ENCODE data around the gene SDHD. TPM values are rescaled to one million over a fixed set of nuclear protein-coding genes. Genes with fewer than 3 reads are reported as not detected.
A peak's percentile ranks its signal among the peaks of the same experiment; 100 is the strongest.
"Not testable (repeated sequence)": the region's sequence is repeated elsewhere in the genome, so short reads cannot be mapped to it uniquely, and the experiment has no call there.

Gene SDHD
- polyA plus RNA-seq, 3 donors, result 60.4 to 270 (median 270) TPM

DNA sequence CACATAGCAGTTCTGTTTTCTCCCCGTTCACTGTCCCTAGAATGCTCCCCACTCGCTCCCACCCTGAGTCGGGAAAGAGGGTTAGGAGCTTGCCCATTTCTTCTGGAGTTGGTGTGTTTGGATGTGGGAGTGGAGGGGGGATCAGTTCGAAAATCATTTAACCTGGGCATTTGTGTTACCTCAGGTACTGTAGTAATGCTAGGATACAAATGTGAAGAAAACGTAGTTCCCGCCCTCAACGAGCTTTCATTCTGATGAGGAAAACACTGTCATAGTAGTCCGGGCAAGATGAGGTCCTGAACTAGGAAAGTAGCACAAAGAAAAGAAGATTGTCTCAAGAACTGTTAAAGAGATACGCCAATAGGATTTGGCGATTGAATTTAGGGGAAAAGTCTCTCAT, 539 bp downstream of the SDHD start:
- Mint-ChIP-seq H3K4me3 (peak overlapping the region; percentile 96 to 99), H3K4me1 (peaks cover 41% of the 10 kb centered on the region), H3K27ac (peak overlapping the region; percentile 95 to 99 (median 98)), H3K9me3 (no peaks in the 10 kb centered on the region), H3K27me3 (ENCODE audit: low read depth in 3 of 3) (peaks cover 0 to 2% (median 0%) of the 10 kb centered on the region in 3 donors), H3K36me3 (peaks cover 76% of the 10 kb centered on the region in 2 donors)
- H3K36me3 ChIP-seq (replicated peaks in 1 of 2; ENCODE audit: control insufficient read depth in 1 of 2, insufficient read depth in 2 of 2, low read length in 2 of 2), result peaks cover 64 to 74% of the 10 kb centered on the region in 2 donors
- peak overlapping the region; percentile 89 to 100 (median 95) for H3K4me3 ChIP-seq (replicated peaks in 1 of 3; ENCODE audit: low read depth in 2 of 3, low read length in 3 of 3)
- H2AFZ ChIP-seq (ENCODE audit: insufficient read depth, low read depth, low read length, poor library complexity, severe bottlenecking), result peak overlapping the region; percentile 99
- 30% methylated on average over 8 of the region's 10 CpGs for WGBS (ENCODE audit: insufficient coverage)
- H4K20me1 ChIP-seq (ENCODE audit: insufficient read depth, low read length), result peaks cover 8% of the 10 kb centered on the region
- peak overlapping the region; percentile 63 to 99 for H3K27ac ChIP-seq (ENCODE audit: low read depth in 1 of 2, low read length in 2 of 2)
- H3K4me1 ChIP-seq (ENCODE audit: control insufficient read depth in 1 of 2, insufficient read depth in 2 of 2, low read length in 2 of 2), result peaks cover 24 to 30% of the 10 kb centered on the region in 2 donors
- intact Hi-C loops (cut with micrococcal nuclease), result loop anchor here (2.0 to 10.0 kb wide), 4 partner anchors 14 to 198 kb away; no protein-coding TSS in a partner anchor
- peak overlapping the region; percentile 88 for H3K9ac ChIP-seq (ENCODE audit: insufficient read depth, low read length, poor library complexity, severe bottlenecking)
- TF ChIP-seq, protein P1, sequence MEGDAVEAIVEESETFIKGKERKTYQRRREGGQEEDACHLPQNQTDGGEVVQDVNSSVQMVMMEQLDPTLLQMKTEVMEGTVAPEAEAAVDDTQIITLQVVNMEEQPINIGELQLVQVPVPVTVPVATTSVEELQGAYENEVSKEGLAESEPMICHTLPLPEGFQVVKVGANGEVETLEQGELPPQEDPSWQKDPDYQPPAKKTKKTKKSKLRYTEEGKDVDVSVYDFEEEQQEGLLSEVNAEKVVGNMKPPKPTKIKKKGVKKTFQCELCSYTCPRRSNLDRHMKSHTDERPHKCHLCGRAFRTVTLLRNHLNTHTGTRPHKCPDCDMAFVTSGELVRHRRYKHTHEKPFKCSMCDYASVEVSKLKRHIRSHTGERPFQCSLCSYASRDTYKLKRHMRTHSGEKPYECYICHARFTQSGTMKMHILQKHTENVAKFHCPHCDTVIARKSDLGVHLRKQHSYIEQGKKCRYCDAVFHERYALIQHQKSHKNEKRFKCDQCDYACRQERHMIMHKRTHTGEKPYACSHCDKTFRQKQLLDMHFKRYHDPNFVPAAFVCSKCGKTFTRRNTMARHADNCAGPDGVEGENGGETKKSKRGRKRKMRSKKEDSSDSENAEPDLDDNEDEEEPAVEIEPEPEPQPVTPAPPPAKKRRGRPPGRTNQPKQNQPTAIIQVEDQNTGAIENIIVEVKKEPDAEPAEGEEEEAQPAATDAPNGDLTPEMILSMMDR (IDR thresholded peaks at IDR 0.05), result no peak
- no peaks in the 10 kb centered on the region for H3K9me3 ChIP-seq (replicated peaks in 1 of 2; ENCODE audit: control insufficient read depth in 1 of 2, insufficient read depth in 1 of 2, low read length in 2 of 2)
- H3K4me2 ChIP-seq (replicated peaks; ENCODE audit: extremely low read depth, low read length, poor library complexity, severe bottlenecking), result peak overlapping the region; percentile 98
- DNase-seq, result peak in 1 of 3 donors; percentile 9
- no peaks in the 10 kb centered on the region for H3K27me3 ChIP-seq (ENCODE audit: control insufficient read depth in 2 of 2, insufficient read depth in 2 of 2, low read length in 2 of 2)
- peaks cover 68% of the 10 kb centered on the region for H3K79me2 ChIP-seq (ENCODE audit: insufficient read depth, low read length)

DNA sequence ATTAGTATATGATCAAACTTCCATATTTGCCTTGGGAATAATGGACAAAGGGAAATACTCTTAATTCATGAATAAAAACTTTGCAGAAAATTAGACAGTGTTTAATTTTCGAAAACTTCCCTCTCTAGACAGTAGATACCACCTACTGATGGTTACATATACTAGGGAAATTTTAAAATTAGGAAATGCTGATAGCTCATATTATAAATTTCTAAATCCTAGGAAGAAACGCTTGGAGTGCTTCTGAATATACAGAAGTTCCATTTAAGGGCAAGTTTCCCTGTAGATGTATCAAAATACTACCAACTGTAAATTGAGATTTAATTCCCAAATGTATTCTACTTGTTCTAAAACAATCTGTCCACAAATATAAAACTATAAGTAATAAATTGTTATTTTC, 8.6 kb downstream of the SDHD start:
- intact Hi-C loops (cut with micrococcal nuclease); H3K4me2 ChIP-seq (replicated peaks; ENCODE audit: extremely low read depth, low read length, poor library complexity, severe bottlenecking); H3K4me1 Mint-ChIP-seq; H3K27me3 ChIP-seq (ENCODE audit: control insufficient read depth in 2 of 2, insufficient read depth in 2 of 2, low read length in 2 of 2); H3K27ac ChIP-seq (ENCODE audit: low read depth in 1 of 2, low read length in 2 of 2); H3K27ac Mint-ChIP-seq; H3K27me3 Mint-ChIP-seq (ENCODE audit: low read depth in 3 of 3); H3K4me1 ChIP-seq (ENCODE audit: control insufficient read depth in 1 of 2, insufficient read depth in 2 of 2, low read length in 2 of 2); H3K9ac ChIP-seq (ENCODE audit: insufficient read depth, low read length, poor library complexity, severe bottlenecking); H3K9me3 ChIP-seq (replicated peaks in 1 of 2; ENCODE audit: control insufficient read depth in 1 of 2, insufficient read depth in 1 of 2, low read length in 2 of 2); H2AFZ ChIP-seq (ENCODE audit: insufficient read depth, low read depth, low read length, poor library complexity, severe bottlenecking); DNase-seq; H3K4me3 ChIP-seq (replicated peaks in 1 of 3; ENCODE audit: low read depth in 2 of 3, low read length in 3 of 3); H3K9me3 Mint-ChIP-seq; H3K4me3 Mint-ChIP-seq: not testable (repeated sequence)
- peaks cover 19% of the 10 kb centered on the region for H4K20me1 ChIP-seq (ENCODE audit: insufficient read depth, low read length)
- peaks cover 56 to 86% of the 10 kb centered on the region in 2 donors for H3K36me3 ChIP-seq (replicated peaks in 1 of 2; ENCODE audit: control insufficient read depth in 1 of 2, insufficient read depth in 2 of 2, low read length in 2 of 2)
- H3K36me3 Mint-ChIP-seq, result peaks cover 70 to 73% of the 10 kb centered on the region in 2 donors
- H3K79me2 ChIP-seq (ENCODE audit: insufficient read depth, low read length), result peaks cover 28% of the 10 kb centered on the region
- no CpG with 5 or more reads among the region's 2 CpGs for WGBS (ENCODE audit: insufficient coverage)
